ENCODE data around the gene ITGAL.

- TF ChIP-seq TAF1 (IDR thresholded peaks at IDR 0.05; ENCODE audit: borderline replicate concordance, low read depth, low read length): no peak
- TF ChIP-seq POLR2AphosphoS5 (IDR thresholded peaks at IDR 0.05; ENCODE audit: low read depth, low read length): no peak
- TF ChIP-seq POLR2A (IDR thresholded peaks at IDR 0.05; ENCODE audit: low read depth, low read length): no peak
Observed at GRCh38 chr16:30567991-30568638, 95.6 kb downstream of the ITGAL start.
